ENCODE measurements around the gene CCDC57.

DNA sequence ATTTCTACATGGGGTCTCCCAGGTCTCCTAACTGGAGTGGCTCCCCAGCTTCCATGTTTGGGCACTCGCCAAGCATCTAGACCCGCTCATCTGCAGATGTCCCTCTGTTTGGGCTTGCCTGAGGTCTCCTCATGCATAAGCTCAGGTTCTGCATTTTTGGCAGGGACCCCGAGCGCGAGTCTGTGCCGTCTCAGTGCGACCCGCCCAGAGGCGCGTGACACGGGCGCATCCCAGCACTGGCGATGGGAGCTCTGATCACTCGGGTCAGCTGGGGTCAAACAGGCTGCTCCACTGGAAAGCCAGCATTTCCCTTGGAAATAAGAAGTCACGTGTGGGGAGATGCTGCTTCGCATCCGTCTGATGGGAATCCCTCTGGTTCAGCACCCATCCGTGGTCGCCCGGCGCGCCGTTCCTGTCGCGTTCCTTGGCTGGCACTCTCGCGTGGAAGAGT, 57.7 kb downstream of the CCDC57 start:
- TF ChIP-seq, protein P1, sequence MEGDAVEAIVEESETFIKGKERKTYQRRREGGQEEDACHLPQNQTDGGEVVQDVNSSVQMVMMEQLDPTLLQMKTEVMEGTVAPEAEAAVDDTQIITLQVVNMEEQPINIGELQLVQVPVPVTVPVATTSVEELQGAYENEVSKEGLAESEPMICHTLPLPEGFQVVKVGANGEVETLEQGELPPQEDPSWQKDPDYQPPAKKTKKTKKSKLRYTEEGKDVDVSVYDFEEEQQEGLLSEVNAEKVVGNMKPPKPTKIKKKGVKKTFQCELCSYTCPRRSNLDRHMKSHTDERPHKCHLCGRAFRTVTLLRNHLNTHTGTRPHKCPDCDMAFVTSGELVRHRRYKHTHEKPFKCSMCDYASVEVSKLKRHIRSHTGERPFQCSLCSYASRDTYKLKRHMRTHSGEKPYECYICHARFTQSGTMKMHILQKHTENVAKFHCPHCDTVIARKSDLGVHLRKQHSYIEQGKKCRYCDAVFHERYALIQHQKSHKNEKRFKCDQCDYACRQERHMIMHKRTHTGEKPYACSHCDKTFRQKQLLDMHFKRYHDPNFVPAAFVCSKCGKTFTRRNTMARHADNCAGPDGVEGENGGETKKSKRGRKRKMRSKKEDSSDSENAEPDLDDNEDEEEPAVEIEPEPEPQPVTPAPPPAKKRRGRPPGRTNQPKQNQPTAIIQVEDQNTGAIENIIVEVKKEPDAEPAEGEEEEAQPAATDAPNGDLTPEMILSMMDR (IDR thresholded peaks at IDR 0.05 in 8 of 11, conservative IDR thresholded peaks at IDR 0.05 in 3 of 11), result no peak
- no peak for TF ChIP-seq POLR2A (IDR thresholded peaks at IDR 0.05)
